ENCODE results near the gene THAP4.

DNA sequence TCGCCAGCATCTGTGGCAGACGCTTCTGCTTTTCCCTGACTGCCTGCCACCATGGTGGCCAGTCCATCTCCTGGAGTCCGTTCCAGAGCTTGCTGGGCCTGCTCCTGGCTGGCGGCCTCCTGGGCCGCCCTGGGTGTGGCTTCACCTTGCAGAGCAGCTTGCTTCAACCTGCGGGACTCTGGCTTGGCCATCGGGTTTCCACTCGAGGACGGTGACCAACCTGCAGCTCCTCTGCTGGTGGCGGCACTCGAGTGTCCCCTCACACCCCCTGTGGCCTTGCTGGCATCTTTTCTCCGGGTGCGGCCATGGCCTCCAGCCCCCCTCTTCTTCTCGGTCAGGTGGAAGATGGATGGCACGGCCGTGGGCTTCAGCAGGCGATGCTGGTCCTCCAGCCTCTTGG lies 3.4 kb downstream of the THAP4 start:
- TF ChIP-seq, protein P1, sequence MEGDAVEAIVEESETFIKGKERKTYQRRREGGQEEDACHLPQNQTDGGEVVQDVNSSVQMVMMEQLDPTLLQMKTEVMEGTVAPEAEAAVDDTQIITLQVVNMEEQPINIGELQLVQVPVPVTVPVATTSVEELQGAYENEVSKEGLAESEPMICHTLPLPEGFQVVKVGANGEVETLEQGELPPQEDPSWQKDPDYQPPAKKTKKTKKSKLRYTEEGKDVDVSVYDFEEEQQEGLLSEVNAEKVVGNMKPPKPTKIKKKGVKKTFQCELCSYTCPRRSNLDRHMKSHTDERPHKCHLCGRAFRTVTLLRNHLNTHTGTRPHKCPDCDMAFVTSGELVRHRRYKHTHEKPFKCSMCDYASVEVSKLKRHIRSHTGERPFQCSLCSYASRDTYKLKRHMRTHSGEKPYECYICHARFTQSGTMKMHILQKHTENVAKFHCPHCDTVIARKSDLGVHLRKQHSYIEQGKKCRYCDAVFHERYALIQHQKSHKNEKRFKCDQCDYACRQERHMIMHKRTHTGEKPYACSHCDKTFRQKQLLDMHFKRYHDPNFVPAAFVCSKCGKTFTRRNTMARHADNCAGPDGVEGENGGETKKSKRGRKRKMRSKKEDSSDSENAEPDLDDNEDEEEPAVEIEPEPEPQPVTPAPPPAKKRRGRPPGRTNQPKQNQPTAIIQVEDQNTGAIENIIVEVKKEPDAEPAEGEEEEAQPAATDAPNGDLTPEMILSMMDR (IDR thresholded peaks at IDR 0.05; ENCODE audit: insufficient read depth, low read length), result no peak
- TF ChIP-seq POLR2AphosphoS5 (IDR thresholded peaks at IDR 0.05; ENCODE audit: low read depth), result no peak
- TF ChIP-seq, protein P2, sequence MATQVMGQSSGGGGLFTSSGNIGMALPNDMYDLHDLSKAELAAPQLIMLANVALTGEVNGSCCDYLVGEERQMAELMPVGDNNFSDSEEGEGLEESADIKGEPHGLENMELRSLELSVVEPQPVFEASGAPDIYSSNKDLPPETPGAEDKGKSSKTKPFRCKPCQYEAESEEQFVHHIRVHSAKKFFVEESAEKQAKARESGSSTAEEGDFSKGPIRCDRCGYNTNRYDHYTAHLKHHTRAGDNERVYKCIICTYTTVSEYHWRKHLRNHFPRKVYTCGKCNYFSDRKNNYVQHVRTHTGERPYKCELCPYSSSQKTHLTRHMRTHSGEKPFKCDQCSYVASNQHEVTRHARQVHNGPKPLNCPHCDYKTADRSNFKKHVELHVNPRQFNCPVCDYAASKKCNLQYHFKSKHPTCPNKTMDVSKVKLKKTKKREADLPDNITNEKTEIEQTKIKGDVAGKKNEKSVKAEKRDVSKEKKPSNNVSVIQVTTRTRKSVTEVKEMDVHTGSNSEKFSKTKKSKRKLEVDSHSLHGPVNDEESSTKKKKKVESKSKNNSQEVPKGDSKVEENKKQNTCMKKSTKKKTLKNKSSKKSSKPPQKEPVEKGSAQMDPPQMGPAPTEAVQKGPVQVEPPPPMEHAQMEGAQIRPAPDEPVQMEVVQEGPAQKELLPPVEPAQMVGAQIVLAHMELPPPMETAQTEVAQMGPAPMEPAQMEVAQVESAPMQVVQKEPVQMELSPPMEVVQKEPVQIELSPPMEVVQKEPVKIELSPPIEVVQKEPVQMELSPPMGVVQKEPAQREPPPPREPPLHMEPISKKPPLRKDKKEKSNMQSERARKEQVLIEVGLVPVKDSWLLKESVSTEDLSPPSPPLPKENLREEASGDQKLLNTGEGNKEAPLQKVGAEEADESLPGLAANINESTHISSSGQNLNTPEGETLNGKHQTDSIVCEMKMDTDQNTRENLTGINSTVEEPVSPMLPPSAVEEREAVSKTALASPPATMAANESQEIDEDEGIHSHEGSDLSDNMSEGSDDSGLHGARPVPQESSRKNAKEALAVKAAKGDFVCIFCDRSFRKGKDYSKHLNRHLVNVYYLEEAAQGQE (IDR thresholded peaks at IDR 0.05; ENCODE audit: insufficient replicate concordance, low read depth), result no peak
